GM19372 (cell line): ENCODE results near the gene SCART1.
"Not testable (repeated sequence)": the region's sequence is repeated elsewhere in the genome, so short reads cannot be mapped to it uniquely, and the experiment has no call there.

ENCODE experiments used
- ATAC-seq: cut with Tn5 transposase; IDR thresholded peaks from one replicate; pipeline ENCODE4 v1.9.1; 2021; ENCODE audit warnings: mild to moderate bottlenecking, low read depth, moderate library complexity; ENCODE audit not compliant: unreplicated experiment

Gene SCART1

DNA sequence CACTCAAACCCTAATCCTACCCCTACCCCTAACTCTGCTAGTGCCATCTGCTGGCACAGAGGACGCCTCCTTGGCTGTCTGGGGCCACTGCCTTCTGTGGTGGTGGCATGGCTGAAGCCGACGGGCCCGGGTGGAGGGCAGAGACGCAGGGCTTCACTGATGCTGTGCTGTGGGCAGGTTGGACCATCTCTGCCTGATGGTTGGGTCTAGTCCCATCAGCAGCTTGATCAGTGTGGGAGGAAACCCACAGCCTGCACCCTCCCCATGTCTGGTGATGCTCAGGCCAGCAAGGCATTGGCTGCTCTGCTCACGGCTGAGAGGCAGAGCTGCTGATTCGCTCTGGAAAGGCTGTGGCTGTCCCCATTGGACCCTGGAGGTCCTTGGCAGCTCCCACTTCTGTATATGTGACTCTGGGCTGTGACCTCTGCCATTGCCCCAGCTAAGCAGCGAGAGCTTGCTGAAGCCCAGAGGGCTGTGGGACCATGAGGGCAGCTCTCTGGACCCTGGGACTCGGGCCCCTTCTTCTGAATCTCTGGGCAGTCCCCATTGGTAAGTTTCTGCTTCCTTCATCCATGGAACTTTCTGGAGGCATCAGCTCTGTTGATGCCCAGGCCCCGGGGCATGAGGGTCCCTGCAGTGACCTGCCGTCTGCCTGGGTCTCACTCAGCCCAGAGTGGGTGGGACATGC lies at the start of gene SCART1:
Gene SCART1 (plus strand): TSS at position 430 of the 688 bp plus-strand sequence. CDS start 53 bp downstream, at position 483.
- no peak for ATAC-seq

- no peak for ATAC-seq
Measured at GRCh38 chr10:133405272-133405671, 48.5 kb upstream of the SCART1 start.

- ATAC-seq, result no peak
Measured at GRCh38 chr10:133405844-133406527, 47.8 kb upstream of the SCART1 start.

- ATAC-seq, result no peak
Measured at GRCh38 chr10:133411523-133412380, 42.0 kb upstream of the SCART1 start.

DNA sequence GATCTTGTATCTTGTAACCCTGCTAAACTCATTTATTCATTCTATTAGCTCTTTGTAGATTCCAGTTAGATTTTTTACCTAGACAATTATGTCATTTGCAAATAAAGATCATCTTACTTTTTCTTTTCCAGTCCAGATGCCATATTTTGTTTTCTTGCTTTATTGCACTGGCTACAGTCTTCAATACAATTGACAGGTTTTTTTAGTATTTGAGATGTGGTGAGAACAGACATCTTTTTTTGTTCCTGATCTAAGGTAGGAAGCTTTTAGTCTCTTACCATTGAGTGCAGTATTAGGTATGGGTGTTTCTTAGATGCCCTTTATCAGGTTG lies 41.4 kb upstream of the SCART1 start:
- no peak for ATAC-seq

GRCh38 chr10:133414401-133414800 lies 39.3 kb upstream of the SCART1 start:
- ATAC-seq, result not testable (repeated sequence)

GRCh38 chr10:133415752-133416151 lies 38.0 kb upstream of the SCART1 start:
- ATAC-seq, result no peak

GRCh38 chr10:133418289-133418993 lies 35.3 kb upstream of the SCART1 start:
- no peak for ATAC-seq

DNA sequence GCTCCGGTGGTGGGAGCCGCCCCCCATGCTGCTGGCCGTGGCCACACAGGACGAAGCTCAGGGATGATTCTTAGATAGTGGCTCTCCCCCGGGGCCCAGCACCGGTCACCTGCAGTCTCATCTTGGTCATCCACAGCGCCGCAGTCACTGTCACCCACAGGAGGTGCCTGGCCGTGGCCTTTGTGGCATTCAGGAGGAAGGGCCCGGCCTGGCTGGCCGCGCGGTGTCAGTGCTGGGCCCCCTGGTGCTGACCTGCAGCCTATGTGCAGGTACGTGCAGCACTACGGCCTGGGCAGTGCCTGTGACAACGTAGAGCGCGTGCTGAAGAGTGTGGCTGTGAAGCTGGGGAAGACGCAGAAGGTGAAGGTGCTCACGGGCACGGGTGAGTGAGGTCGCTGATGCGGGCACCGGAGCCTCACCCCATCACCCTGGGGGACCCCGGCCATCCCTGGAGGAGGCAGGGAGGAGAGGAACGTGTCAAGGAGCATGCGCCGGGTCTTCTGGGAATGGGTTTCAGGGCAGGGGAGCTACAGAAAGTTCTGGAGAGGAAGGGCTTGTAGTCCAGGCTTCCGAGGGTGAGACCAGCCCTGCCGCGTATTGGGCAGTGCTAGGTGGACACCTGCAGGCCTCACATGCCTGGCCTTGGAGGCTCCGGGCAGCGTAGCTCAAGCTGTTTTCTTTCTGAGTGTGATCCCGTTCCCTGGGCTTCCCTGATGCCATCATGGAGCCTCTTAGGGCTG lies 34.4 kb upstream of the SCART1 start:
- ATAC-seq, result no peak

GRCh38 chr10:133420028-133420427 lies 33.7 kb upstream of the SCART1 start:
- ATAC-seq, result no peak

GRCh38 chr10:133420579-133420978 lies 33.2 kb upstream of the SCART1 start:
- ATAC-seq, result no peak

- ATAC-seq, result no peak
Measured at GRCh38 chr10:133421336-133422222, 32.2 kb upstream of the SCART1 start.

DNA sequence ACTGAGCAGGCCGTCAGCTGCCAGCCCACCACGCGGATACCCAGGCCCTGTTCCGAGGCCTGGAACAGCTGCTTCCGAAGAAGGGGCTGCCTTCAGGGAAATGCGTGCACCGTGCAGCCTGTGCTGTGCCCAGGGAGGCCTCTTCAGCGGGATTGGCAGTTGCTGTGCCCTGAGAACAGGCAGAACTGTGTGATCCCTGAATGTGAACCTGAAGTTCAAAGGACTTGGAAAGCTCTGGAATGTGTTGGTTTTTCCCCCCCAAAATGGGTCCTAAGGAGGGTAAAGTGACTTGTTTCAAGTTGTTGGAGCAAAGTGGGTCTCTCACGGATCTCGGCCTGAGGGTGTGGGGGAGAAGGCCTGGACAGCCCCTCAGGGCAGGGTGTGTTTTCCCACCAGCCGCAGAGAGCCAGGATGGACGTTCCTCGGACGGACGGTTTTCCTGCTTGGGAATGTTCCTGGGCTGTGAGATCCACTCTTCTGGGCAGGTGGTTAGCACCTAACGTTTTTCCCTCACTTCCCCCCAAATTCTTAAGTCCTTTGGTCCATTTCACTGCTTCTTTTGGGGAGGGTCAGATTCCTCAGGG lies 31.4 kb upstream of the SCART1 start:
- no peak for ATAC-seq

DNA sequence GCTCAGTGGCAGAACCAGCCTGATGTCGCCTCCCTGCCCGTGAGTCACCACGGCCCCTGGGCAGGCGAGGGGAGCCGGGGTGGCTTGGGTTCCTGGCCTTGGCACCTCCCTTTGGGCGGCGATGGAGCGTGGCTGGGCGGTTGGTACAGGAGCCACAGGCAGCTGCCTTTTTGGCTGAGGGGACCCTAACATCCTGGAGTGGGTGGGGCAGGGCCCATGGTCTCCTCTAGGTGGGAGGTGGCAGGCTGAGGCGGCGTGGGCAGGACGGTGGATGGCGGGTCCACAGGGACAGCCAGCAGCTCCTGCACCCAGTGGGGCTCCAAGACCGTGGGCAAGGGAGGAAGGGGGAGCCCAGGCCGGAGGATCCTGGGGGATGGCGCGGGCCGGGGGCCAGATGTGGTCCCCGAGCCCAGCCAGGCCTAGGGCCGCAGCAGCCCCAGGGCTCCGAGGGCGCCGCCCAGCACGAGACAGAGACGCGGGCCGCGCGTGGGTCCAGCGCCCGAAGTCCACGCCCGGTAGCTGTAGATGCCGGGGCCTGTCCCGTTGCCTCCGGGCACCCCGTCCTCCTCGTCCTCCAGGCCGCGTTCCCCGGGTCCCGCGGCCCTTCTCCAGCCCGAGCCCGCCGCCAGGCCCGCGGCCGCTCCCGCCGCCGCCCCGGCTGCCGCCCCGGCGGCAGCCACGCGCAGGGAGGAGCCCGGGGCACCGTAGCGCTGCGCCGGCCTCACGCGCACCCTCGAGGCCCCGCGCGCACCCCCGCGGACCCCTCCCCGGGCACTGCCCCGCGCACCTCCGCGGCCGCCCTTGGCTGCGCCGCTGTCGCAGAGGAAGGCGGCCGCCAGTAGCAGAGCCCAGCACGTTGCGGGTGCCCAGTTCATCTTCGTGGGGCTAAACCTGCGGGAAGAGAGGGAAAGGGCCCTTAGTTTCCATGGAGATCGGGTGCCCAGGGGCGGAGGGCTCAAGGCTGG lies 30.7 kb upstream of the SCART1 start:
- no peak for ATAC-seq

- ATAC-seq, result not testable (repeated sequence)
Measured at GRCh38 chr10:133424102-133424501, 29.6 kb upstream of the SCART1 start.

DNA sequence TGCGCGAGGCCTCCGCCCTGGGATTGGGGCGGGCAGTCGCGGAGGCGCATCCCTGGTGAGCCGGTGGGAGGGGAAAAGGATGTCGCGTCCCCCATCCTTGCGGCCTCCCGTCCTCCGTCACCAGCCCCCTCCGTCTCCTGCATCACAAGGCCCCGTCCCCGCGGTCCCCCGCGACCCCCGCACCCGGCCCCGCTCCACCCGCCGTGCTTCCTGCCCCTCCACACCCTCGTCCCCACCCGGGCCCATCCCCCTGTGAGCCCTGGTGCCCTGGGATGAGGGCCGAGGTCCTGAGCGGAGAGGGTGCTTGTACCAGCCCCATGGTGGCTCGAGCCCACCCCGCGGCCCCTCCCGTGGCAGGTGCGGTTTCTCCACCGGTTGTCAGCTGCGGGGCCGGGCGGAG lies 29.1 kb upstream of the SCART1 start, which contains the start of gene SPRN:
Gene SPRN (minus strand): TSS at position 25 of the 400 bp plus-strand sequence. CDS start 944 bp downstream, outside the sequence.
- ATAC-seq, result not testable (repeated sequence)

- not testable (repeated sequence) for ATAC-seq
Measured at GRCh38 chr10:133429571-133429970, 24.2 kb upstream of the SCART1 start.
